Measurements from ENCODE around the gene SNRNP27.

Gene SNRNP27

GRCh38 chr2:69933839-69934613 is 40.3 kb downstream of the SNRNP27 start:
- Mint-ChIP-seq H3K4me3 (no peak overlapping the region), H3K36me3 (ENCODE audit: low read depth) (peaks cover 56% of the 10 kb centered on the region), H3K27ac (peak overlapping the region; percentile 27), H3K27me3 (no peaks in the 10 kb centered on the region), H3K9me3 (no peaks in the 10 kb centered on the region), H3K4me1 (ENCODE audit: low read depth) (peaks cover 32% of the 10 kb centered on the region)
- DNase-seq, result no peak

- Mint-ChIP-seq H3K4me1 (ENCODE audit: low read depth) (peaks cover 32% of the 10 kb centered on the region), H3K36me3 (ENCODE audit: low read depth) (peaks cover 57% of the 10 kb centered on the region), H3K27me3 (no peaks in the 10 kb centered on the region), H3K27ac (peak overlapping the region; percentile 27), H3K4me3 (no peak overlapping the region), H3K9me3 (no peaks in the 10 kb centered on the region)
- DNase-seq, result no peak
These were observed 40.8 kb downstream of the SNRNP27 start for GRCh38 chr2:69934614-69934908.

- no peaks in the 10 kb centered on the region for H3K9me3 Mint-ChIP-seq
- H3K27me3 Mint-ChIP-seq, result no peaks in the 10 kb centered on the region
- no peak for DNase-seq
- H3K4me3 Mint-ChIP-seq, result no peak overlapping the region
- no peak overlapping the region for H3K27ac Mint-ChIP-seq
- peaks cover 62% of the 10 kb centered on the region for H3K36me3 Mint-ChIP-seq (ENCODE audit: low read depth)
- H3K4me1 Mint-ChIP-seq (ENCODE audit: low read depth), result peaks cover 32% of the 10 kb centered on the region
These were observed 41.3 kb downstream of the SNRNP27 start for GRCh38 chr2:69935011-69935410.

GRCh38 chr2:69936906-69937305 is 43.1 kb downstream of the SNRNP27 start:
- Mint-ChIP-seq H3K27me3 (no peaks in the 10 kb centered on the region), H3K4me1 (ENCODE audit: low read depth) (peaks cover 26% of the 10 kb centered on the region), H3K27ac (peak overlapping the region; percentile 35), H3K4me3 (no peak overlapping the region), H3K36me3 (ENCODE audit: low read depth) (peaks cover 71% of the 10 kb centered on the region), H3K9me3 (no peaks in the 10 kb centered on the region)
- DNase-seq, result no peak

- Mint-ChIP-seq H3K4me3 (no peak overlapping the region), H3K27ac (no peak overlapping the region), H3K4me1 (ENCODE audit: low read depth) (peaks cover 19% of the 10 kb centered on the region), H3K27me3 (no peaks in the 10 kb centered on the region), H3K9me3 (no peaks in the 10 kb centered on the region), H3K36me3 (ENCODE audit: low read depth) (peaks cover 78% of the 10 kb centered on the region)
- no peak for DNase-seq
These were observed 44.2 kb downstream of the SNRNP27 start for GRCh38 chr2:69937968-69938367.

- peaks cover 16% of the 10 kb centered on the region for H3K4me1 Mint-ChIP-seq (ENCODE audit: low read depth)
- peaks cover 84% of the 10 kb centered on the region for H3K36me3 Mint-ChIP-seq (ENCODE audit: low read depth)
- no peaks in the 10 kb centered on the region for H3K27me3 Mint-ChIP-seq
- no peak overlapping the region for H3K4me3 Mint-ChIP-seq
- no peak for DNase-seq
- no peak overlapping the region for H3K27ac Mint-ChIP-seq
- H3K9me3 Mint-ChIP-seq, result no peaks in the 10 kb centered on the region
These were observed 46.0 kb downstream of the SNRNP27 start for GRCh38 chr2:69939722-69940121.

DNA sequence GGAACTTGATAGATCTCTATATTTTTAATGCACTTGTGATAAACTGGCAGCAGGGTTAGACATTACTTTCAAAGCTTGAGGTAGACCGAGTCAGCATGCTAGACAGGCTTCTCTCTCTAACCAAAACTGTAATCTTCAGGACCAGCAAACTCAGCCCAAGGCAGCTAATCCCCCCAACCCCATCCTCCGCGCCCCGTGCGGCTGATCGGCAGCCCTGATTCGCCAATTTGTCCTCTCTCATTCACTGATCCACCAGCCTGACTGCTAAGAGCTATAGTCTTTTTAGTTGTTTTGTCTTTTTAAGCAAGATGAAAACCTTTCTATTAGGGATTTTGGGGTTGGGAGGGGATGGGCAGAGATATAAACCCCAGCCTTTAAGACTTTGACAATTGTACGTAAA is 46.9 kb downstream of the SNRNP27 start:
- no peak for DNase-seq
- no peak overlapping the region for H3K4me3 Mint-ChIP-seq
- no peak overlapping the region for H3K27ac Mint-ChIP-seq
- H3K4me1 Mint-ChIP-seq (ENCODE audit: low read depth), result peaks cover 23% of the 10 kb centered on the region
- no peaks in the 10 kb centered on the region for H3K27me3 Mint-ChIP-seq
- no peaks in the 10 kb centered on the region for H3K9me3 Mint-ChIP-seq
- H3K36me3 Mint-ChIP-seq (ENCODE audit: low read depth), result peaks cover 77% of the 10 kb centered on the region

GRCh38 chr2:69943000-69943842 is 49.5 kb downstream of the SNRNP27 start:
- Mint-ChIP-seq H3K4me3 (no peak overlapping the region), H3K36me3 (ENCODE audit: low read depth) (peaks cover 51% of the 10 kb centered on the region), H3K27ac (peak overlapping the region; percentile 16), H3K27me3 (no peaks in the 10 kb centered on the region), H3K9me3 (no peaks in the 10 kb centered on the region), H3K4me1 (ENCODE audit: low read depth) (peaks cover 43% of the 10 kb centered on the region)
- no peak for DNase-seq

- Mint-ChIP-seq H3K36me3 (ENCODE audit: low read depth) (peaks cover 44% of the 10 kb centered on the region), H3K4me3 (no peak overlapping the region)
- DNase-seq, result no peak
These were observed 50.2 kb downstream of the SNRNP27 start for GRCh38 chr2:69943843-69944525.

GRCh38 chr2:69944756-69945155 is 51.0 kb downstream of the SNRNP27 start:
- Mint-ChIP-seq H3K27ac (no peak overlapping the region), H3K4me1 (ENCODE audit: low read depth) (peaks cover 46% of the 10 kb centered on the region), H3K27me3 (no peaks in the 10 kb centered on the region), H3K9me3 (no peaks in the 10 kb centered on the region), H3K36me3 (ENCODE audit: low read depth) (peaks cover 37% of the 10 kb centered on the region), H3K4me3 (no peak overlapping the region)
- no peak for DNase-seq

More at GRCh38 chr2:69943843-69944525, 50.2 kb downstream of the SNRNP27 start:
- H3K4me1 Mint-ChIP-seq (ENCODE audit: low read depth), result peaks cover 45% of the 10 kb centered on the region
- no peaks in the 10 kb centered on the region for H3K9me3 Mint-ChIP-seq
- no peaks in the 10 kb centered on the region for H3K27me3 Mint-ChIP-seq
- no peak overlapping the region for H3K27ac Mint-ChIP-seq

- H3K9me3 Mint-ChIP-seq, result no peaks in the 10 kb centered on the region
- peak overlapping the region; percentile 8 for H3K4me3 Mint-ChIP-seq
- peaks cover 30% of the 10 kb centered on the region for H3K36me3 Mint-ChIP-seq (ENCODE audit: low read depth)
- peak overlapping the region; percentile 22 for H3K27ac Mint-ChIP-seq
- peaks cover 46% of the 10 kb centered on the region for H3K4me1 Mint-ChIP-seq (ENCODE audit: low read depth)
- no peaks in the 10 kb centered on the region for H3K27me3 Mint-ChIP-seq
- no peak for DNase-seq
These were observed 51.7 kb downstream of the SNRNP27 start for GRCh38 chr2:69945441-69945840.

GRCh38 chr2:69945941-69946340 is 52.2 kb downstream of the SNRNP27 start:
- H3K27ac Mint-ChIP-seq, result peak overlapping the region; percentile 22
- peak overlapping the region; percentile 8 for H3K4me3 Mint-ChIP-seq
- H3K9me3 Mint-ChIP-seq, result no peaks in the 10 kb centered on the region

GRCh38 chr2:69946351-69947324 is 52.9 kb downstream of the SNRNP27 start:
- H3K4me1 Mint-ChIP-seq (ENCODE audit: low read depth), result peaks cover 46% of the 10 kb centered on the region
- no peaks in the 10 kb centered on the region for H3K9me3 Mint-ChIP-seq
- peak; percentile 64 for DNase-seq
- peaks cover 20% of the 10 kb centered on the region for H3K36me3 Mint-ChIP-seq (ENCODE audit: low read depth)
- H3K4me3 Mint-ChIP-seq, result no peak overlapping the region
- H3K27me3 Mint-ChIP-seq, result no peaks in the 10 kb centered on the region
- peak overlapping the region; percentile 81 for H3K27ac Mint-ChIP-seq

More at GRCh38 chr2:69945941-69946340, 52.2 kb downstream of the SNRNP27 start:
- Mint-ChIP-seq H3K4me1 (ENCODE audit: low read depth) (peaks cover 46% of the 10 kb centered on the region), H3K27me3 (no peaks in the 10 kb centered on the region), H3K36me3 (ENCODE audit: low read depth) (peaks cover 25% of the 10 kb centered on the region)
- DNase-seq, result no peak
